ENCODE results near the gene YIPF3. TPM values are rescaled to one million over a fixed set of nuclear protein-coding genes. Genes with fewer than 3 reads are reported as not detected.
"Not testable (repeated sequence)": the region's sequence is repeated elsewhere in the genome, so short reads cannot be mapped to it uniquely, and the experiment has no call there.

YIPF3 gene
- total and polyA plus RNA-seq, 2 donors (not counting 1 experiment from before 2014, with no cell fraction given) = 64.3 to 92.6 TPM

GRCh38 chr6:43540507-43540906 lies 23.8 kb upstream of the YIPF3 start:
- DNase-seq (no peak), ATAC-seq (ENCODE audit: low read depth) (no peak)
- POLR2A ChIA-PET = no interaction called here
- Mint-ChIP-seq H3K27ac (no peak overlapping the region), H3K9me3 (ENCODE audit: insufficient read depth) (no peaks in the 10 kb centered on the region), H3K27me3 (no peaks in the 10 kb centered on the region), H3K4me1 (peaks cover 4% of the 10 kb centered on the region), H3K4me3 (no peak overlapping the region)
- Histone ChIP-seq H3K27me3 (replicated peaks in 1 of 4; ENCODE audit: control extremely low read depth in 1 of 4, control insufficient read depth in 3 of 4, insufficient read depth in 4 of 4, low read length in 3 of 4) (no peaks in the 10 kb centered on the region), H3K4me3 (ENCODE audit: control extremely low read depth in 1 of 5, extremely low read depth in 1 of 5, insufficient read depth in 1 of 5, low read depth in 2 of 5, low read length in 4 of 5) (no peak overlapping the region), H3K27ac (ENCODE audit: low read length in 2 of 2) (no peak overlapping the region), H3K9me3 (ENCODE audit: control extremely low read depth in 1 of 3, control insufficient read depth in 2 of 3, insufficient read depth in 1 of 3, low read length in 2 of 3) (no peaks in the 10 kb centered on the region), H3K9ac (ENCODE audit: low read length) (no peak overlapping the region), H4K20me1 (ENCODE audit: control insufficient read depth, insufficient read depth, low read length, poor library complexity, severe bottlenecking) (no peaks in the 10 kb centered on the region), H3K79me2 (ENCODE audit: control insufficient read depth, insufficient read depth, low read length) (no peaks in the 10 kb centered on the region), H3K4me1 (ENCODE audit: control insufficient read depth in 2 of 2, insufficient read depth in 2 of 2, low read length in 2 of 2) (no peaks in the 10 kb centered on the region), H2AFZ (ENCODE audit: insufficient read depth, low read depth, low read length, poor library complexity, severe bottlenecking) (no peak overlapping the region), H3K36me3 (replicated peaks in 1 of 2; ENCODE audit: control extremely low read depth in 1 of 2, control insufficient read depth in 1 of 2, extremely low read depth in 1 of 2, insufficient read depth in 2 of 2, low read length in 1 of 2) (peaks cover 0 to 27% of the 10 kb centered on the region in 2 experiments), H3K4me2 (replicated peaks; ENCODE audit: low read depth, low read length, poor library complexity, severe bottlenecking) (no peak overlapping the region)
- CTCF ChIA-PET = no interaction called here
- WGBS (ENCODE audit: insufficient coverage) = 100% methylated on average over 5 of the region's 5 CpGs
- intact Hi-C loops (cut with micrococcal nuclease) = no loop called here
- TF ChIP-seq EZH2 (IDR thresholded peaks at IDR 0.05; ENCODE audit: borderline replicate concordance, insufficient read depth, low read depth, low read length, poor library complexity, severe bottlenecking) (no peak), CTCF (IDR thresholded peaks at IDR 0.05) (no peak)

- CTCF ChIA-PET; POLR2A ChIA-PET; H3K9me3 ChIP-seq (ENCODE audit: control extremely low read depth in 1 of 3, control insufficient read depth in 2 of 3, insufficient read depth in 1 of 3, low read length in 2 of 3); H3K27me3 ChIP-seq (replicated peaks in 1 of 4; ENCODE audit: control extremely low read depth in 1 of 4, control insufficient read depth in 3 of 4, insufficient read depth in 4 of 4, low read length in 3 of 4); H3K4me3 ChIP-seq (ENCODE audit: control extremely low read depth in 1 of 5, extremely low read depth in 1 of 5, insufficient read depth in 1 of 5, low read depth in 2 of 5, low read length in 4 of 5); H4K20me1 ChIP-seq (ENCODE audit: control insufficient read depth, insufficient read depth, low read length, poor library complexity, severe bottlenecking); ATAC-seq (ENCODE audit: low read depth); H3K4me3 Mint-ChIP-seq; H3K27ac ChIP-seq (ENCODE audit: low read length in 2 of 2); H3K4me1 Mint-ChIP-seq; intact Hi-C loops (cut with micrococcal nuclease); H2AFZ ChIP-seq (ENCODE audit: insufficient read depth, low read depth, low read length, poor library complexity, severe bottlenecking); H3K4me2 ChIP-seq (replicated peaks; ENCODE audit: low read depth, low read length, poor library complexity, severe bottlenecking); H3K27me3 Mint-ChIP-seq; H3K9me3 Mint-ChIP-seq (ENCODE audit: insufficient read depth); H3K4me1 ChIP-seq (ENCODE audit: control insufficient read depth in 2 of 2, insufficient read depth in 2 of 2, low read length in 2 of 2); H3K27ac Mint-ChIP-seq; H3K9ac ChIP-seq (ENCODE audit: low read length); H3K79me2 ChIP-seq (ENCODE audit: control insufficient read depth, insufficient read depth, low read length); DNase-seq: not testable (repeated sequence)
- whole genome bisulfite sequencing (ENCODE audit: insufficient coverage) = 100% methylated on average over 11 of the region's 20 CpGs
- peaks cover 0 to 23% of the 10 kb centered on the region in 2 experiments for H3K36me3 ChIP-seq (replicated peaks in 1 of 2; ENCODE audit: control extremely low read depth in 1 of 2, control insufficient read depth in 1 of 2, extremely low read depth in 1 of 2, insufficient read depth in 2 of 2, low read length in 1 of 2)
Measured at GRCh38 chr6:43539409-43539808, 22.7 kb upstream of the YIPF3 start.

GRCh38 chr6:43538986-43539385 lies 22.3 kb upstream of the YIPF3 start:
- H3K4me3 ChIP-seq (ENCODE audit: control extremely low read depth in 1 of 5, extremely low read depth in 1 of 5, insufficient read depth in 1 of 5, low read depth in 2 of 5, low read length in 4 of 5); H3K27ac Mint-ChIP-seq; H3K9ac ChIP-seq (ENCODE audit: low read length); H3K9me3 Mint-ChIP-seq (ENCODE audit: insufficient read depth); H3K4me2 ChIP-seq (replicated peaks; ENCODE audit: low read depth, low read length, poor library complexity, severe bottlenecking); H4K20me1 ChIP-seq (ENCODE audit: control insufficient read depth, insufficient read depth, low read length, poor library complexity, severe bottlenecking); H3K4me1 Mint-ChIP-seq; H3K4me3 Mint-ChIP-seq; H3K27me3 Mint-ChIP-seq; H2AFZ ChIP-seq (ENCODE audit: insufficient read depth, low read depth, low read length, poor library complexity, severe bottlenecking); intact Hi-C loops (cut with micrococcal nuclease); DNase-seq; CTCF ChIA-PET; H3K4me1 ChIP-seq (ENCODE audit: control insufficient read depth in 2 of 2, insufficient read depth in 2 of 2, low read length in 2 of 2); H3K79me2 ChIP-seq (ENCODE audit: control insufficient read depth, insufficient read depth, low read length); ATAC-seq (ENCODE audit: low read depth); H3K27ac ChIP-seq (ENCODE audit: low read length in 2 of 2); H3K27me3 ChIP-seq (replicated peaks in 1 of 4; ENCODE audit: control extremely low read depth in 1 of 4, control insufficient read depth in 3 of 4, insufficient read depth in 4 of 4, low read length in 3 of 4); H3K9me3 ChIP-seq (ENCODE audit: control extremely low read depth in 1 of 3, control insufficient read depth in 2 of 3, insufficient read depth in 1 of 3, low read length in 2 of 3); POLR2A ChIA-PET: not testable (repeated sequence)
- WGBS (ENCODE audit: insufficient coverage) = 98% methylated on average over 4 of the region's 17 CpGs
- H3K36me3 ChIP-seq (replicated peaks in 1 of 2; ENCODE audit: control extremely low read depth in 1 of 2, control insufficient read depth in 1 of 2, extremely low read depth in 1 of 2, insufficient read depth in 2 of 2, low read length in 1 of 2) = peaks cover 0 to 19% of the 10 kb centered on the region in 2 experiments

Measured in B cell (primary cell).